ENCODE measurements around the gene EVA1B. TPM values are rescaled to one million over a fixed set of nuclear protein-coding genes. Genes with fewer than 3 reads are reported as not detected.
A peak's percentile ranks its signal among the peaks of the same experiment; 100 is the strongest.

EVA1B gene
- total and polyA plus RNA-seq, 4 donors: 31.2 to 59.5 (median 33.7) TPM

- ATAC-seq (ENCODE audit: insufficient read depth, low FRiP score) (no peak), DNase-seq (no peak)
- peaks cover 0 to 14% (median 8%) of the 10 kb centered on the region in 4 donors for H3K36me3 ChIP-seq (ENCODE audit: control insufficient read depth in 4 of 4, insufficient read depth in 4 of 4, low read length in 4 of 4)
- H3K4me3 ChIP-seq: no peak overlapping the region
- H3K4me1 ChIP-seq (ENCODE audit: control insufficient read depth in 5 of 5, insufficient read depth in 5 of 5, low read length in 5 of 5): peaks cover 0 to 11% (median 3%) of the 10 kb centered on the region in 5 donors
- H3K27me3 ChIP-seq (ENCODE audit: control insufficient read depth in 3 of 3, insufficient read depth in 3 of 3, low read length in 2 of 3): no peaks in the 10 kb centered on the region
- H3K9ac ChIP-seq (ENCODE audit: insufficient read depth in 1 of 2, low read length in 2 of 2): no peak overlapping the region
- H3K27ac ChIP-seq (ENCODE audit: low read depth in 1 of 2, low read length in 1 of 2): no peak overlapping the region
- TF ChIP-seq, protein P1, sequence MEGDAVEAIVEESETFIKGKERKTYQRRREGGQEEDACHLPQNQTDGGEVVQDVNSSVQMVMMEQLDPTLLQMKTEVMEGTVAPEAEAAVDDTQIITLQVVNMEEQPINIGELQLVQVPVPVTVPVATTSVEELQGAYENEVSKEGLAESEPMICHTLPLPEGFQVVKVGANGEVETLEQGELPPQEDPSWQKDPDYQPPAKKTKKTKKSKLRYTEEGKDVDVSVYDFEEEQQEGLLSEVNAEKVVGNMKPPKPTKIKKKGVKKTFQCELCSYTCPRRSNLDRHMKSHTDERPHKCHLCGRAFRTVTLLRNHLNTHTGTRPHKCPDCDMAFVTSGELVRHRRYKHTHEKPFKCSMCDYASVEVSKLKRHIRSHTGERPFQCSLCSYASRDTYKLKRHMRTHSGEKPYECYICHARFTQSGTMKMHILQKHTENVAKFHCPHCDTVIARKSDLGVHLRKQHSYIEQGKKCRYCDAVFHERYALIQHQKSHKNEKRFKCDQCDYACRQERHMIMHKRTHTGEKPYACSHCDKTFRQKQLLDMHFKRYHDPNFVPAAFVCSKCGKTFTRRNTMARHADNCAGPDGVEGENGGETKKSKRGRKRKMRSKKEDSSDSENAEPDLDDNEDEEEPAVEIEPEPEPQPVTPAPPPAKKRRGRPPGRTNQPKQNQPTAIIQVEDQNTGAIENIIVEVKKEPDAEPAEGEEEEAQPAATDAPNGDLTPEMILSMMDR (IDR thresholded peaks at IDR 0.05; ENCODE audit: control extremely low read depth, extremely low read depth): no peak
- WGBS, 2 donors: 93 to 96% methylated on average over 1 of the region's 1 CpG
- H3K9me3 ChIP-seq (ENCODE audit: control insufficient read depth in 4 of 4, insufficient read depth in 3 of 4, low read length in 3 of 4): no peaks in the 10 kb centered on the region
These were observed 49.2 kb downstream of the EVA1B start for GRCh38 chr1:36274201-36274600.

- H3K27ac ChIP-seq (ENCODE audit: low read depth in 1 of 2, low read length in 1 of 2): peak overlapping the region in 1 of 2 donors; percentile 60
- no peak for DNase-seq
- WGBS, 2 donors: 88 to 94% methylated on average over 5 of the region's 5 CpGs
- no peaks in the 10 kb centered on the region for H3K9me3 ChIP-seq (ENCODE audit: control insufficient read depth in 4 of 4, insufficient read depth in 3 of 4, low read length in 3 of 4)
- no peak for ATAC-seq (ENCODE audit: insufficient read depth, low FRiP score)
- peaks cover 0 to 20% (median 12%) of the 10 kb centered on the region in 4 donors for H3K36me3 ChIP-seq (ENCODE audit: control insufficient read depth in 4 of 4, insufficient read depth in 4 of 4, low read length in 4 of 4)
- H3K4me1 ChIP-seq (ENCODE audit: control insufficient read depth in 5 of 5, insufficient read depth in 5 of 5, low read length in 5 of 5): peaks cover 0 to 11% (median 3%) of the 10 kb centered on the region in 5 donors
- TF ChIP-seq, protein P1 (IDR thresholded peaks at IDR 0.05; ENCODE audit: control extremely low read depth, extremely low read depth): no peak
- no peaks in the 10 kb centered on the region for H3K27me3 ChIP-seq (ENCODE audit: control insufficient read depth in 3 of 3, insufficient read depth in 3 of 3, low read length in 2 of 3)
- no peak overlapping the region for H3K9ac ChIP-seq (ENCODE audit: insufficient read depth in 1 of 2, low read length in 2 of 2)
- H3K4me3 ChIP-seq: no peak overlapping the region
These were observed 50.4 kb downstream of the EVA1B start for GRCh38 chr1:36273024-36273423.

Other genes starting within 250 kb of the EVA1B start
- 10 to 100 TPM; 21.3 to 40.2 TPM for gene TEKT2, start 239.6 kb downstream of the EVA1B start, total RNA-seq
- gene TEKT2, start 239.6 kb downstream of the EVA1B start, polyA plus RNA-seq: 10 to 100 TPM; 10.2 to 11.6 TPM
- gene ADPRS, start 234.8 kb downstream of the EVA1B start, total RNA-seq: 10 to 100 TPM; 22.0 to 44.3 TPM
- 10 to 100 TPM; 29.9 to 35.2 TPM for gene ADPRS, start 234.8 kb downstream of the EVA1B start, polyA plus RNA-seq
- gene COL8A2, start 198.4 kb downstream of the EVA1B start, total RNA-seq: 1 to 10 TPM; 2.0 to 6.0 TPM
- gene COL8A2, start 198.4 kb downstream of the EVA1B start, polyA plus RNA-seq: 1 to 10 TPM; 2.8 to 3.8 TPM
- 10 to 100 TPM; 37.3 to 61.8 TPM for gene TRAPPC3, start 174.2 kb downstream of the EVA1B start, total RNA-seq
- 10 to 100 TPM; 60.8 to 83.9 TPM for gene TRAPPC3, start 174.2 kb downstream of the EVA1B start, polyA plus RNA-seq
- gene MAP7D1, start 167.5 kb downstream of the EVA1B start, total RNA-seq: 100 to 1,000 TPM in 1 of 2 donors, 10 to 100 TPM in 1; 47.3 to 140 TPM
- 100 to 1,000 TPM in 1 of 2 donors, 10 to 100 TPM in 1; 53.9 to 103 TPM for gene MAP7D1, start 167.5 kb downstream of the EVA1B start, polyA plus RNA-seq
- gene THRAP3, start 99.2 kb downstream of the EVA1B start, total RNA-seq: 10 to 100 TPM; 92.8 to 92.9 TPM
- gene THRAP3, start 99.2 kb downstream of the EVA1B start, polyA plus RNA-seq: 10 to 100 TPM; 25.1 to 41.7 TPM
- 10 to 100 TPM; 13.5 to 16.6 TPM for gene SH3D21, start 17.3 kb downstream of the EVA1B start, total RNA-seq
- 1 to 10 TPM; 9.0 to 9.9 TPM for gene SH3D21, start 17.3 kb downstream of the EVA1B start, polyA plus RNA-seq
- gene STK40, start 62.3 kb upstream of the EVA1B start, total RNA-seq: 10 to 100 TPM; 25.4 to 82.9 TPM
- gene STK40, start 62.3 kb upstream of the EVA1B start, polyA plus RNA-seq: 10 to 100 TPM; 26.0 to 71.3 TPM
- 10 to 100 TPM; 10.7 to 42.6 TPM for gene LSM10, start 74.3 kb upstream of the EVA1B start, total RNA-seq
- gene LSM10, start 74.3 kb upstream of the EVA1B start, polyA plus RNA-seq: 10 to 100 TPM; 47.0 to 70.6 TPM
- gene OSCP1, start 126.8 kb upstream of the EVA1B start, total RNA-seq: 10 to 100 TPM; 28.6 to 31.4 TPM
- gene OSCP1, start 126.8 kb upstream of the EVA1B start, polyA plus RNA-seq: 10 to 100 TPM; 16.9 to 17.8 TPM
- gene MRPS15, start 140.7 kb upstream of the EVA1B start, total RNA-seq: 10 to 100 TPM; 30.7 to 76.6 TPM
- gene MRPS15, start 140.7 kb upstream of the EVA1B start, polyA plus RNA-seq: 100 to 1,000 TPM; 112 to 248 TPM
- 100 to 1,000 TPM; 129 to 234 TPM for gene CSF3R, start 159.3 kb upstream of the EVA1B start, total RNA-seq
- gene CSF3R, start 159.3 kb upstream of the EVA1B start, polyA plus RNA-seq: 100 to 1,000 TPM; 180 to 705 TPM

Data from lung (tissue), 12 donors.